B cell (primary cell): ENCODE measurements around the gene DACT1. TPM values are rescaled to one million over a fixed set of nuclear protein-coding genes. Genes with fewer than 3 reads are reported as not detected.

Experiments
- ATAC-seq: fragments of 200-7000 bp; cut with Tn5 transposase; one replicate; pipeline ENCODE4 v1.10.0; 2021; ENCODE audit warnings: low read depth, mild to moderate bottlenecking, moderate number of reproducible peaks, moderate library complexity
- CTCF ChIA-PET: fragments of 350-600 bp; sonication (Branson Sonifier 250); formaldehyde crosslinking; loops from one replicate; lab custom pipeline; 2021; ENCODE audit warnings: antibody characterized with exemption, inconsistent platforms; lab: Charles Lee
- POLR2A ChIA-PET: fragments of 350-600 bp; sonication (Branson Sonifier 250); formaldehyde crosslinking; loops from one replicate; lab custom pipeline; 2021; ENCODE audit warnings: antibody characterized with exemption; lab: Charles Lee
- DNase-seq: peaks from one replicate; pipeline ENCODE4 v3.0.0; 2013
- H2AFZ ChIP-seq: 2 replicates; pipeline ENCODE4 v1.6.1; 2012; ENCODE audit warnings: mild to moderate bottlenecking, low read depth, low read length; ENCODE audit not compliant: insufficient read depth, poor library complexity, severe bottlenecking
- H3K27ac ChIP-seq, 2 donors: 1 replicate in 1 of 2; 2 replicates in 1 of 2; pipeline ENCODE4 v1.5.1; 2012 to 2013; ENCODE audit warnings: low read length in 2 of 2, mild to moderate bottlenecking in 2 of 2, moderate library complexity in 1 of 2
- H3K27me3 ChIP-seq, 4 experiments: fragments of 200-600 bp in 1 of 4; sonication (generic) in 1 of 4; replicated peaks in 1 of 4; 1 replicate in 2 of 4; 2 replicates in 2 of 4; pipeline versions ENCODE4 v1.6.1 to v1.7.0; 2013 to 2016; ENCODE audit warnings: low read length in 3 of 4, mild to moderate bottlenecking in 2 of 4, mixed read lengths in 1 of 4, moderate library complexity in 1 of 4; ENCODE audit not compliant: insufficient read depth in 4 of 4, control insufficient read depth in 3 of 4; ENCODE audit errors: control extremely low read depth in 1 of 4
- H3K36me3 ChIP-seq, 2 experiments: replicated peaks in 1 of 2; 1 replicate in 1 of 2; 2 replicates in 1 of 2; pipeline versions ENCODE4 v1.6.1 to v1.7.1; 2013; ENCODE audit warnings: low read length in 1 of 2; ENCODE audit not compliant: insufficient read depth in 2 of 2, control insufficient read depth in 1 of 2; ENCODE audit errors: control extremely low read depth in 1 of 2, extremely low read depth in 1 of 2
- H3K4me1 ChIP-seq, 2 donors: fragments of 200-600 bp in 1 of 2; sonication (generic) in 1 of 2; 1 replicate in 1 of 2; 2 replicates in 1 of 2; pipeline versions ENCODE4 v1.5.1 to v1.6.1; 2013 to 2017; ENCODE audit warnings: low read length in 2 of 2; ENCODE audit not compliant: control insufficient read depth in 2 of 2, insufficient read depth in 2 of 2
- H3K4me2 ChIP-seq: replicated peaks from 2 replicates; pipeline ENCODE3; 2012; ENCODE audit warnings: mild to moderate bottlenecking, low read depth, low read length; ENCODE audit not compliant: poor library complexity, severe bottlenecking
- H3K4me3 ChIP-seq, 5 experiments: fragments of 200-600 bp in 1 of 5; sonication (generic) in 1 of 5; 1 replicate in 3 of 5; 2 replicates in 2 of 5; pipeline versions ENCODE4 v1.5.1 to v1.7.0; 2011 to 2016; ENCODE audit warnings: low read length in 4 of 5, mild to moderate bottlenecking in 4 of 5, low read depth in 2 of 5, control low read depth in 1 of 5, moderate library complexity in 1 of 5; ENCODE audit not compliant: insufficient read depth in 1 of 5; ENCODE audit errors: control extremely low read depth in 1 of 5, extremely low read depth in 1 of 5
- H3K79me2 ChIP-seq: fragments of 200-600 bp; sonication (generic); one replicate; pipeline ENCODE4 v1.6.0; 2016; ENCODE audit warnings: low read length; ENCODE audit not compliant: control insufficient read depth, insufficient read depth
- H3K9ac ChIP-seq: fragments of 200-600 bp; sonication (generic); 2 replicates; pipeline ENCODE4 v1.6.1; 2017; ENCODE audit warnings: mild to moderate bottlenecking, low read length, moderate library complexity
- H3K9me3 ChIP-seq, 3 donors: one replicate each; pipeline versions ENCODE4 v1.6.1 to v1.7.1; 2013; ENCODE audit warnings: low read length in 2 of 3; ENCODE audit not compliant: control insufficient read depth in 2 of 3, insufficient read depth in 1 of 3; ENCODE audit errors: control extremely low read depth in 1 of 3
- H4K20me1 ChIP-seq: 2 replicates; pipeline ENCODE4 v1.6.0; 2012; ENCODE audit warnings: mild to moderate bottlenecking, low read length; ENCODE audit not compliant: insufficient read depth, control insufficient read depth, poor library complexity, severe bottlenecking
- H3K27ac Mint-ChIP-seq: one replicate; pipeline ENCODE4 v1.8.0; 2021; ENCODE audit warnings: mixed read lengths
- H3K27me3 Mint-ChIP-seq: one replicate; pipeline ENCODE4 v1.8.0; 2021; ENCODE audit warnings: mixed read lengths
- H3K4me1 Mint-ChIP-seq: one replicate; pipeline ENCODE4 v1.8.0; 2021; ENCODE audit warnings: mixed read lengths
- H3K4me3 Mint-ChIP-seq: one replicate; pipeline ENCODE4 v1.8.0; 2021; ENCODE audit warnings: mixed read lengths
- H3K9me3 Mint-ChIP-seq: one replicate; pipeline ENCODE4 v1.8.0; 2022; ENCODE audit warnings: mixed read lengths; ENCODE audit not compliant: insufficient read depth
- CTCF ChIP-seq: fragments of 200-600 bp; IDR thresholded peaks from one replicate; pipeline ENCODE4 v1.8.0; 2022; ENCODE audit warnings: antibody characterized with exemption, mild to moderate bottlenecking
- EZH2 ChIP-seq: IDR thresholded peaks from 2 replicates; pipeline ENCODE4 v1.6.1; 2012; ENCODE audit warnings: borderline replicate concordance, low read depth, mild to moderate bottlenecking, moderate library complexity, low read length; ENCODE audit not compliant: insufficient read depth, poor library complexity, severe bottlenecking
- WGBS: methylation state at CpG from one replicate; pipeline ENCODE4 v1.1.5; 2013; ENCODE audit warnings: missing lambda C conversion rate; ENCODE audit not compliant: insufficient coverage; 5-methylcytosine and 5-hydroxymethylcytosine counted together
- intact Hi-C: fragments of 100-400 bp; cut with micrococcal nuclease; formaldehyde crosslinking; loops from one replicate; pipeline ENCODE4 v1.10.0; 2022
- polyA plus RNA-seq: library from polyadenylated mRNA; depleted of rRNA; stranded (reverse); fragments of >200 nt; gene quantifications from 2 replicates; pipeline ENCODE4 v1.2.3, GENCODE V29; 2012
- total RNA-seq, 2 donors: library from RNA; stranded (reverse); fragments of 120-200 nt in 1 of 2; gene quantifications; 1 replicate in 1 of 2; 2 replicates in 1 of 2; pipeline versions ENCODE4 v1.2.3 to v1.2.4, GENCODE V29; 2013 to 2022

Gene DACT1
- total and polyA plus RNA-seq, 2 donors (not counting 1 experiment from before 2014, with no cell fraction given): 2.2 to 3.5 TPM

DNA sequence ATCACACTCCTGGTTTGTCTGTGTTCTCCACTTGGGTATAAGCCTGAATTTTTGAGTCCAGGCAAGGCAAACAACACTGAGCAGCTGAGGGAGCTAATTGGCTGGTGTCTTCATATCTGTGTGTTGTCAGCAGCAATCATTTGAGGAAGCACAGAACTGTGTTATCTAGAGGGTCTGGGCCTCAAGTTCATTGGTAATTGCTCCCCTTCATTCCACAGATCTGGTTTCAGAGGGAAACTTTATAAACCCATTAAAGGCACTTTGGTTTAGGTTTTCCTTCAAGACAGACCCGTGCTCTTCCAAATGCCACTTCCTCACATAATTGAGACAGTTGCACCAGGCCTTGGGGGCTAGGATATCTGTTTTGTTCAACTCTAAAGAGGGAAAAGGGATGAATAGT, 5.6 kb downstream of the DACT1 start:
- Mint-ChIP-seq H3K4me1 (peaks cover 16% of the 10 kb centered on the region), H3K27ac (no peak overlapping the region), H3K27me3 (peaks cover 13% of the 10 kb centered on the region), H3K9me3 (no peaks in the 10 kb centered on the region), H3K4me3 (no peak overlapping the region)
- no peak for ATAC-seq
- ChIA-PET POLR2A (no interaction called here), CTCF (no interaction called here)
- Histone ChIP-seq H3K79me2 (no peaks in the 10 kb centered on the region), H3K4me1 (peaks cover 11 to 17% of the 10 kb centered on the region in 2 donors), H2AFZ (no peak overlapping the region), H3K36me3 (no peaks in the 10 kb centered on the region), H3K4me2 (no peak overlapping the region), H3K9ac (no peak overlapping the region), H4K20me1 (no peaks in the 10 kb centered on the region), H3K9me3 (peaks cover 0 to 4% (median 0%) of the 10 kb centered on the region in 3 donors), H3K4me3 (no peak overlapping the region), H3K27ac (no peak overlapping the region), H3K27me3 (peaks cover 0 to 4% (median 0%) of the 10 kb centered on the region in 4 experiments)
- WGBS: no CpG with 5 or more reads among the region's 1 CpG
- intact Hi-C loops: no loop called here
- TF ChIP-seq CTCF (no peak), EZH2 (no peak)
- no peak for DNase-seq

- 99% methylated on average over 20 of the region's 20 CpGs for WGBS
- H3K9ac ChIP-seq: no peak overlapping the region
- no peak overlapping the region for H3K4me3 ChIP-seq
- intact Hi-C loops: no loop called here
- no peak for DNase-seq
- no peak for TF ChIP-seq EZH2
- TF ChIP-seq CTCF: no peak
- Mint-ChIP-seq H3K27me3 (peaks cover 3% of the 10 kb centered on the region), H3K27ac (no peak overlapping the region), H3K4me3 (no peak overlapping the region), H3K9me3 (no peaks in the 10 kb centered on the region), H3K4me1 (no peaks in the 10 kb centered on the region)
- ATAC-seq: no peak
- H3K36me3 ChIP-seq: no peaks in the 10 kb centered on the region
- no peak overlapping the region for H3K27ac ChIP-seq
- ChIA-PET POLR2A (no interaction called here), CTCF (no interaction called here)
- no peak overlapping the region for H3K4me2 ChIP-seq
- H4K20me1 ChIP-seq: no peaks in the 10 kb centered on the region
- no peaks in the 10 kb centered on the region for H3K79me2 ChIP-seq
- no peaks in the 10 kb centered on the region for H3K27me3 ChIP-seq
- peaks cover 0 to 4% (median 0%) of the 10 kb centered on the region in 3 donors for H3K9me3 ChIP-seq
- no peaks in the 10 kb centered on the region for H3K4me1 ChIP-seq
- no peak overlapping the region for H2AFZ ChIP-seq
Observed at GRCh38 chr14:58645641-58646040, 7.9 kb downstream of the DACT1 start.
